Caco-2 (cell line): ENCODE data around the gene MPO. TPM values are rescaled to one million over a fixed set of nuclear protein-coding genes. Genes with fewer than 3 reads are reported as not detected.

Source experiments
- BruUV-seq: library from RNA; stranded (reverse); fragments of 400-500 nt; replicated peaks from 2 replicates; lab custom pipeline; 2021; lab: Mats Ljungman, UMichigan
- CTCF ChIA-PET: fragments of 300-600 bp; sonication (Branson Sonifier 250); formaldehyde crosslinking; loops from one replicate; lab custom pipeline; 2022; ENCODE audit warnings: antibody characterized with exemption; lab: Charles Lee
- POLR2A ChIA-PET: fragments of 300-600 bp; sonication (Branson Sonifier 250); formaldehyde crosslinking; loops from one replicate; lab custom pipeline; 2022; ENCODE audit warnings: antibody characterized with exemption; lab: Charles Lee
- DNase-seq, 2 experiments: peaks; one replicate each; pipeline versions ENCODE4 v3.0.0 to v3.0.0-alpha.2; 2020 to 2022
- H3K27me3 ChIP-seq: replicated peaks from 2 replicates; pipeline ENCODE4 v1.6.0; 2011; ENCODE audit warnings: low read length; ENCODE audit not compliant: control insufficient read depth, insufficient read depth
- H3K36me3 ChIP-seq: 2 replicates; pipeline ENCODE4 v1.5.1; 2011; ENCODE audit warnings: low read length; ENCODE audit not compliant: control insufficient read depth, insufficient read depth
- H3K4me1 ChIP-seq: fragments of 250-450 bp; sonication (Bioruptor Pico); 2 replicates; pipeline ENCODE4 v1.5.1; 2020; ENCODE audit warnings: mild to moderate bottlenecking
- H3K4me3 ChIP-seq: 2 replicates; pipeline ENCODE4 v1.5.1; 2011; ENCODE audit warnings: low read depth, mild to moderate bottlenecking, control low read depth, low read length
- H3K9me3 ChIP-seq: fragments of 250-450 bp; sonication (Bioruptor Pico); 2 replicates; pipeline ENCODE4 v1.5.1; 2020; ENCODE audit warnings: mild to moderate bottlenecking, moderate library complexity
- H3K27ac Mint-ChIP-seq: one replicate; pipeline ENCODE4 v1.8.0; 2022; ENCODE audit warnings: mixed read lengths; ENCODE audit not compliant: unreplicated experiment
- H3K27me3 Mint-ChIP-seq: one replicate; pipeline ENCODE4 v1.8.0; 2022; ENCODE audit warnings: mixed read lengths; ENCODE audit not compliant: insufficient read depth, unreplicated experiment
- H3K36me3 Mint-ChIP-seq: one replicate; pipeline ENCODE4 v1.8.0; 2022; ENCODE audit warnings: mild to moderate bottlenecking, mixed read lengths; ENCODE audit not compliant: insufficient read depth, unreplicated experiment
- H3K4me1 Mint-ChIP-seq: one replicate; pipeline ENCODE4 v1.8.0; 2022; ENCODE audit warnings: low read depth, mixed read lengths; ENCODE audit not compliant: unreplicated experiment
- H3K4me3 Mint-ChIP-seq: one replicate; pipeline ENCODE4 v1.8.0; 2022; ENCODE audit warnings: mild to moderate bottlenecking, moderate library complexity, mixed read lengths; ENCODE audit not compliant: unreplicated experiment
- H3K9me3 Mint-ChIP-seq: one replicate; pipeline ENCODE4 v1.8.0; 2022; ENCODE audit warnings: mixed read lengths; ENCODE audit not compliant: unreplicated experiment
- intact Hi-C: fragments of 100-400 bp; cut with micrococcal nuclease; formaldehyde crosslinking; loops from one replicate; pipeline ENCODE4 v1.10.0; 2022; ENCODE audit not compliant: unreplicated experiment
- total RNA-seq: library from RNA; stranded (reverse); gene quantifications from 2 replicates; pipeline ENCODE4 v1.2.3, GENCODE V29; 2022
- TF ChIP-seq, protein P1 (sequence below), 2 experiments: fragments of 200-600 bp in 1 of 2; IDR thresholded peaks; 1 replicate in 1 of 2; 2 replicates in 1 of 2; pipeline versions ENCODE4 v1.5.1 to v1.8.0; 2011 to 2022; ENCODE audit warnings: antibody characterized with exemption in 1 of 2, control low read depth in 1 of 2, inconsistent platforms in 1 of 2, low read depth in 1 of 2, low read length in 1 of 2, mild to moderate bottlenecking in 1 of 2, moderate library complexity in 1 of 2; ENCODE audit not compliant: insufficient read depth in 1 of 2, severe bottlenecking in 1 of 2, unreplicated experiment in 1 of 2

MPO gene
- total RNA-seq, 1 experiment from 2014 or later: 0.23 TPM

GRCh38 chr17:58229881-58230280 is 50.9 kb downstream of the MPO start:
- Mint-ChIP-seq H3K36me3 (no peaks in the 10 kb centered on the region), H3K4me3 (no peak overlapping the region), H3K27ac (no peak overlapping the region), H3K27me3 (peaks cover 8% of the 10 kb centered on the region), H3K9me3 (no peaks in the 10 kb centered on the region), H3K4me1 (no peaks in the 10 kb centered on the region)
- H3K27me3 ChIP-seq: no peaks in the 10 kb centered on the region; the same call in 1 of the 2 replicates
- no peaks in the 10 kb centered on the region; the same call in 1 of the 2 replicates for H3K9me3 ChIP-seq
- no peak overlapping the region for H3K4me3 ChIP-seq
- no TSS peak for BruUV-seq
- ChIA-PET POLR2A (no interaction called here), CTCF (no interaction called here)
- intact Hi-C loops: no loop called here
- no peaks in the 10 kb centered on the region for H3K36me3 ChIP-seq
- no peak for DNase-seq
- no peaks in the 10 kb centered on the region for H3K4me1 ChIP-seq
- TF ChIP-seq, protein P1, sequence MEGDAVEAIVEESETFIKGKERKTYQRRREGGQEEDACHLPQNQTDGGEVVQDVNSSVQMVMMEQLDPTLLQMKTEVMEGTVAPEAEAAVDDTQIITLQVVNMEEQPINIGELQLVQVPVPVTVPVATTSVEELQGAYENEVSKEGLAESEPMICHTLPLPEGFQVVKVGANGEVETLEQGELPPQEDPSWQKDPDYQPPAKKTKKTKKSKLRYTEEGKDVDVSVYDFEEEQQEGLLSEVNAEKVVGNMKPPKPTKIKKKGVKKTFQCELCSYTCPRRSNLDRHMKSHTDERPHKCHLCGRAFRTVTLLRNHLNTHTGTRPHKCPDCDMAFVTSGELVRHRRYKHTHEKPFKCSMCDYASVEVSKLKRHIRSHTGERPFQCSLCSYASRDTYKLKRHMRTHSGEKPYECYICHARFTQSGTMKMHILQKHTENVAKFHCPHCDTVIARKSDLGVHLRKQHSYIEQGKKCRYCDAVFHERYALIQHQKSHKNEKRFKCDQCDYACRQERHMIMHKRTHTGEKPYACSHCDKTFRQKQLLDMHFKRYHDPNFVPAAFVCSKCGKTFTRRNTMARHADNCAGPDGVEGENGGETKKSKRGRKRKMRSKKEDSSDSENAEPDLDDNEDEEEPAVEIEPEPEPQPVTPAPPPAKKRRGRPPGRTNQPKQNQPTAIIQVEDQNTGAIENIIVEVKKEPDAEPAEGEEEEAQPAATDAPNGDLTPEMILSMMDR (IDR thresholded peaks at IDR 0.05; ENCODE audit: insufficient read depth in 1 of 2, low read depth in 1 of 2, low read length in 1 of 2, severe bottlenecking in 1 of 2, unreplicated experiment in 1 of 2): no peak

- BruUV-seq: no TSS peak
- Histone ChIP-seq H3K4me3 (no peak overlapping the region), H3K27me3 (no peaks in the 10 kb centered on the region; the same call in 1 of the 2 replicates), H3K4me1 (no peaks in the 10 kb centered on the region), H3K36me3 (no peaks in the 10 kb centered on the region), H3K9me3 (no peaks in the 10 kb centered on the region; the same call in 1 of the 2 replicates)
- Mint-ChIP-seq H3K36me3 (no peaks in the 10 kb centered on the region), H3K4me1 (peaks cover 3% of the 10 kb centered on the region), H3K9me3 (no peaks in the 10 kb centered on the region), H3K27me3 (peaks cover 7% of the 10 kb centered on the region), H3K4me3 (no peak overlapping the region), H3K27ac (no peak overlapping the region)
- ChIA-PET POLR2A (no interaction called here), CTCF (no interaction called here)
- no peak for DNase-seq
- TF ChIP-seq, protein P1 (IDR thresholded peaks at IDR 0.05; ENCODE audit: insufficient read depth in 1 of 2, low read depth in 1 of 2, low read length in 1 of 2, severe bottlenecking in 1 of 2, unreplicated experiment in 1 of 2): no peak
- intact Hi-C loops: no loop called here
Measured at GRCh38 chr17:58229384-58229783, 51.4 kb downstream of the MPO start.

DNA sequence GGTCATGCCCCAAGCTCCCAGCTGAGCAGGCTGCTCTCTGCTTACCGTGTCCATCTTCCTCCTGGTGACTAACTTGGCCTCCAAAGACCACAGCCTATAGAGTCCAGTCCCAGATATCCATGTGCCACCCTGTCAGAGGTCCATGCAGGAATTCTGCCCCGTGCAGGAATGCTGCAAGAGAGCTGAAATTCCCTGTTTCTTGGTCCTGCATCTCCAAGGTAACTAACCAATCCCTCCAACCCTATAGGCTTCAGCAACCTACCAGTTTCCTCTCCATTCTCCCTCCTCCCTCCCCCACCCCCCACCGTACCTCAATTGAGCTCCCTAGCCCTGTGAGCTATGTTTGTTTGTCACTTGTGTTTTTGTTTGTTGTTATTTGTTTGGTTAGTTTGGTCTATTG is 52.1 kb downstream of the MPO start:
- no peaks in the 10 kb centered on the region for H3K9me3 Mint-ChIP-seq
- CTCF ChIA-PET: no interaction called here
- peaks cover 7% of the 10 kb centered on the region for H3K27me3 Mint-ChIP-seq

More for the DNA sequence above, 52.1 kb downstream of the MPO start:
- H3K4me1 Mint-ChIP-seq: peaks cover 9% of the 10 kb centered on the region
- H3K4me1 ChIP-seq: no peaks in the 10 kb centered on the region
- H3K4me3 ChIP-seq: no peak overlapping the region
- H3K36me3 ChIP-seq: no peaks in the 10 kb centered on the region
- BruUV-seq: no TSS peak
- intact Hi-C loops: no loop called here
- TF ChIP-seq, protein P1 (IDR thresholded peaks at IDR 0.05; ENCODE audit: insufficient read depth in 1 of 2, low read depth in 1 of 2, low read length in 1 of 2, severe bottlenecking in 1 of 2, unreplicated experiment in 1 of 2): no peak
- H3K27me3 ChIP-seq: no peaks in the 10 kb centered on the region; the same call in 1 of the 2 replicates
- POLR2A ChIA-PET: interaction anchor here (1.0 kb wide), 1 partner anchor 9 kb away, joined by 3 read pairs; the partner anchor contains the start of gene MKS1
- H3K9me3 ChIP-seq: no peaks in the 10 kb centered on the region; the same call in 1 of the 2 replicates
- no peak overlapping the region for H3K4me3 Mint-ChIP-seq
- no peaks in the 10 kb centered on the region for H3K36me3 Mint-ChIP-seq
- no peak for DNase-seq
- H3K27ac Mint-ChIP-seq: no peak overlapping the region
